Spleen (tissue), 7 donors: ENCODE measurements around the gene OR10AD1.

ENCODE experiments used
- CTCF ChIP-seq, 11 experiments: fragments of 200-600 bp in 7 of 11; fragments of 450-650 bp in 4 of 11; sonication (generic) in 4 of 11; IDR thresholded peaks in 8 of 11; conservative IDR thresholded peaks in 3 of 11; 1 replicate in 7 of 11; 2 replicates in 4 of 11; pipeline versions ENCODE4 v1.4.0 to v1.8.0; 2016 to 2021; ENCODE audit warnings: antibody characterized with exemption in 11 of 11, inconsistent platforms in 4 of 11, mild to moderate bottlenecking in 1 of 11
- POLR2A ChIP-seq, 3 donors: fragments of 450-650 bp; IDR thresholded peaks; one replicate each; pipeline ENCODE4 v1.5.1; 2017; ENCODE audit warnings: antibody characterized with exemption in 3 of 3, mild to moderate bottlenecking in 1 of 3
- POLR2AphosphoS5 ChIP-seq, 3 donors: sonication (generic); formaldehyde crosslinking; IDR thresholded peaks; one replicate each; pipeline ENCODE4 v1.5.1; 2017; ENCODE audit warnings: antibody characterized with exemption in 3 of 3
- donor health status: DM: no; HTN: no; CAD: no; lungs with moderate emphysema.
- donor health status: DM: no; HTN: no; CAD: no.
- donor health status: DM: no; HTN: no; CAD: no.

GRCh38 chr12:48199774-48200221, 3.3 kb downstream of the OR10AD1 start:
- TF ChIP-seq POLR2A (IDR thresholded peaks at IDR 0.05) (no peak), CTCF (IDR thresholded peaks at IDR 0.05 in 8 of 11, conservative IDR thresholded peaks at IDR 0.05 in 3 of 11) (no peak), POLR2AphosphoS5 (IDR thresholded peaks at IDR 0.05) (no peak)
